GM12873 (cell line): ENCODE data around the gene SYNGR2.

Experiments used
- TF ChIP-seq, protein P1 (sequence below): IDR thresholded peaks from 2 replicates; pipeline ENCODE4 v1.5.1; 2012; ENCODE audit warnings: low read depth, mild to moderate bottlenecking, moderate library complexity, low read length, control low read depth; ENCODE audit not compliant: insufficient read depth; ENCODE audit errors: missing control alignments

The SYNGR2 gene

DNA sequence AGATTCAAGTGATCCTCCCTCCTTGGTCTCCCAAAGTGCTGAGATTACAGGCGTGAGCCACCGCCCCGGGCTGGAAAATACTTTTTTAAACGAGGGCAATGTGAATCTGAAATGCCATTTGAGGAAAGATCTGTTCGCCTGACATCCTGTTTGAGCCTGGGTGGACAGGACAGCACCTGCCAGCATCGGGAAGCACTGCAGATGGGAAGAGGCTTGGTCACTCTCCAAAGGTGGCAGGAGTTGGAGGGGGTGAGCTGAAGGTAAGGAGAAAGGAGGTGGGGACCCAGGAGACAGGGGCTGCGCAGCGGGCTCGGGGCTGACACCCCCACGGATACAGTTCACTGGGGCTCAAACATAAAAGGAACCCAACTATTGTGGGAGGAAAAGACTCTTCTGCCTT is 41.7 kb downstream of the SYNGR2 start:
- TF ChIP-seq, protein P1, sequence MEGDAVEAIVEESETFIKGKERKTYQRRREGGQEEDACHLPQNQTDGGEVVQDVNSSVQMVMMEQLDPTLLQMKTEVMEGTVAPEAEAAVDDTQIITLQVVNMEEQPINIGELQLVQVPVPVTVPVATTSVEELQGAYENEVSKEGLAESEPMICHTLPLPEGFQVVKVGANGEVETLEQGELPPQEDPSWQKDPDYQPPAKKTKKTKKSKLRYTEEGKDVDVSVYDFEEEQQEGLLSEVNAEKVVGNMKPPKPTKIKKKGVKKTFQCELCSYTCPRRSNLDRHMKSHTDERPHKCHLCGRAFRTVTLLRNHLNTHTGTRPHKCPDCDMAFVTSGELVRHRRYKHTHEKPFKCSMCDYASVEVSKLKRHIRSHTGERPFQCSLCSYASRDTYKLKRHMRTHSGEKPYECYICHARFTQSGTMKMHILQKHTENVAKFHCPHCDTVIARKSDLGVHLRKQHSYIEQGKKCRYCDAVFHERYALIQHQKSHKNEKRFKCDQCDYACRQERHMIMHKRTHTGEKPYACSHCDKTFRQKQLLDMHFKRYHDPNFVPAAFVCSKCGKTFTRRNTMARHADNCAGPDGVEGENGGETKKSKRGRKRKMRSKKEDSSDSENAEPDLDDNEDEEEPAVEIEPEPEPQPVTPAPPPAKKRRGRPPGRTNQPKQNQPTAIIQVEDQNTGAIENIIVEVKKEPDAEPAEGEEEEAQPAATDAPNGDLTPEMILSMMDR = no peak

DNA sequence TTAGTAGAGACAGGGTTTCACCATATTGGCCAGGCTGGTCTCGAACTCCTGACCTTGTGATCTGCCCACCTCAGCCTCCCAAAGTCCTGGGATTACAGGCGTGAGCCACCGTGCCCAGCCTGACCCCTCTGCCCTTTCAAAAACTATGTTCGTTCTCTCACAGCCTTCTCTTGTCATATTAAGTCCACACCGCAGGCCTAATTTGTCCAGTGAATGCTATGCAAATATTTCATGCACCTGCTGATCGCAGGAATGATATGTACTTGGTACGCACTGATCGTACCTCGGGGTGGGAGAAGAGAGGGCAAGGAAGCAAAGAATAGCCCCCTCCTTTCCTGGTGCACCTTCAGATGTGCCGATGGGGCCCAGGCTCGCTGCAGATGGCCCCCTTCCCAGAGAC is 42.7 kb downstream of the SYNGR2 start:
- TF ChIP-seq, protein P1 = no peak

- TF ChIP-seq, protein P1 = no peak
Observed at GRCh38 chr17:78214016-78214705, 45.8 kb downstream of the SYNGR2 start, which contains the start of gene BIRC5. TSS of gene BIRC5 (plus strand) at chr17:78214253. CDS start at chr17:78214317, 64 bp downstream.

- TF ChIP-seq, protein P1 = no peak
Observed at GRCh38 chr17:78214706-78215061, 46.3 kb downstream of the SYNGR2 start.

GRCh38 chr17:78219396-78220150 is 51.2 kb downstream of the SYNGR2 start:
- TF ChIP-seq, protein P1 = no peak
